Trophoblast cell (in vitro differentiated cells and primary cell): ENCODE results near the gene PARPBP.
A peak's percentile ranks its signal among the peaks of the same experiment; 100 is the strongest.
"Not testable (repeated sequence)": the region's sequence is repeated elsewhere in the genome, so short reads cannot be mapped to it uniquely, and the experiment has no call there.

Experiments used
- DNase-seq, 2 donors: peaks; one replicate each; pipeline ENCODE4 v3.0.0-alpha.2; 2016
- H2AFZ ChIP-seq: 2 replicates; pipeline ENCODE4 v1.6.1; 2013; ENCODE audit warnings: low read length, moderate library complexity, mild to moderate bottlenecking; ENCODE audit not compliant: insufficient read depth, poor library complexity
- H2AK5ac ChIP-seq: 2 replicates; pipeline ENCODE4 v1.6.1; 2013; ENCODE audit warnings: mild to moderate bottlenecking, low read length
- H2BK120ac ChIP-seq: 2 replicates; pipeline ENCODE4 v1.6.1; 2013; ENCODE audit warnings: low read length, mild to moderate bottlenecking, moderate library complexity; ENCODE audit not compliant: insufficient read depth, poor library complexity
- H2BK12ac ChIP-seq: 2 replicates; pipeline ENCODE4 v1.6.1; 2013; ENCODE audit warnings: mild to moderate bottlenecking, low read length, moderate library complexity
- H2BK5ac ChIP-seq: 2 replicates; pipeline ENCODE4 v1.6.1; 2013; ENCODE audit warnings: low read length, low read depth, moderate library complexity, mild to moderate bottlenecking; ENCODE audit not compliant: poor library complexity
- H3K14ac ChIP-seq: 2 replicates; pipeline ENCODE4 v1.6.1; 2013; ENCODE audit warnings: mild to moderate bottlenecking, low read length
- H3K18ac ChIP-seq: 2 replicates; pipeline ENCODE4 v1.6.1; 2013; ENCODE audit warnings: mild to moderate bottlenecking, low read length
- H3K23ac ChIP-seq: 2 replicates; pipeline ENCODE4 v1.6.1; 2013; ENCODE audit warnings: low read length
- H3K27ac ChIP-seq: 2 replicates; pipeline ENCODE4 v1.5.1; 2013; ENCODE audit warnings: low read depth, mild to moderate bottlenecking, inconsistent platforms, low read length, moderate library complexity
- H3K27me3 ChIP-seq: 2 replicates; pipeline ENCODE4 v1.6.1; 2013; ENCODE audit warnings: inconsistent platforms, mild to moderate bottlenecking, low read length, moderate library complexity; ENCODE audit not compliant: insufficient read depth
- H3K36me3 ChIP-seq, 2 experiments: 1 replicate in 1 of 2; 2 replicates in 1 of 2; pipeline ENCODE4 v1.6.1; 2013; ENCODE audit warnings: low read length in 2 of 2, mild to moderate bottlenecking in 2 of 2, moderate library complexity in 1 of 2; ENCODE audit not compliant: insufficient read depth in 2 of 2, control insufficient read depth in 1 of 2
- H3K4ac ChIP-seq: 2 replicates; pipeline ENCODE4 v1.6.1; 2013; ENCODE audit warnings: low read depth, mild to moderate bottlenecking, low read length, moderate library complexity
- H3K4me1 ChIP-seq, 2 experiments: 1 replicate in 1 of 2; 2 replicates in 1 of 2; pipeline ENCODE4 v1.6.1; 2013; ENCODE audit warnings: low read length in 2 of 2, mild to moderate bottlenecking in 2 of 2, moderate library complexity in 1 of 2; ENCODE audit not compliant: insufficient read depth in 2 of 2, control insufficient read depth in 1 of 2
- H3K4me2 ChIP-seq: 2 replicates; pipeline ENCODE4 v1.6.1; 2013; ENCODE audit warnings: inconsistent platforms, mild to moderate bottlenecking, low read length, moderate library complexity
- H3K4me3 ChIP-seq: 2 replicates; pipeline ENCODE4 v1.5.1; 2013; ENCODE audit warnings: mild to moderate bottlenecking, low read depth, low read length, inconsistent platforms
- H3K79me1 ChIP-seq: one replicate; pipeline ENCODE4 v1.6.1; 2013; ENCODE audit warnings: low read length
- H3K79me2 ChIP-seq: 2 replicates; pipeline ENCODE4 v1.6.1; 2013; ENCODE audit warnings: low read length, mild to moderate bottlenecking; ENCODE audit not compliant: control insufficient read depth, insufficient read depth, poor library complexity
- H3K9ac ChIP-seq: 2 replicates; pipeline ENCODE4 v1.6.1; 2013; ENCODE audit warnings: mild to moderate bottlenecking, low read length
- H3K9me3 ChIP-seq: 2 replicates; pipeline ENCODE4 v1.6.1; 2013; ENCODE audit warnings: low read depth, mild to moderate bottlenecking, control low read depth, inconsistent platforms, low read length; ENCODE audit not compliant: insufficient read depth
- H4K12ac ChIP-seq: 2 replicates; pipeline ENCODE4 v1.6.1; 2013; ENCODE audit warnings: low read depth, mild to moderate bottlenecking, low read length, moderate library complexity
- H4K8ac ChIP-seq: 2 replicates; pipeline ENCODE4 v1.6.1; 2013; ENCODE audit warnings: low read depth, mild to moderate bottlenecking, low read length, moderate library complexity
- H4K91ac ChIP-seq: one replicate; pipeline ENCODE4 v1.6.1; 2013; ENCODE audit warnings: low read depth, mild to moderate bottlenecking, low read length, moderate library complexity
- WGBS: extraction: QIAGEN DNeasy Blood & Tissue Kit; methylation state at CpG from one replicate; pipeline ENCODE4 v1.1.7; 2013; ENCODE audit warnings: missing lambda C conversion rate; ENCODE audit not compliant: insufficient read length, insufficient coverage; ENCODE audit errors: extremely low coverage; 5-methylcytosine and 5-hydroxymethylcytosine counted together

PARPBP gene

DNA sequence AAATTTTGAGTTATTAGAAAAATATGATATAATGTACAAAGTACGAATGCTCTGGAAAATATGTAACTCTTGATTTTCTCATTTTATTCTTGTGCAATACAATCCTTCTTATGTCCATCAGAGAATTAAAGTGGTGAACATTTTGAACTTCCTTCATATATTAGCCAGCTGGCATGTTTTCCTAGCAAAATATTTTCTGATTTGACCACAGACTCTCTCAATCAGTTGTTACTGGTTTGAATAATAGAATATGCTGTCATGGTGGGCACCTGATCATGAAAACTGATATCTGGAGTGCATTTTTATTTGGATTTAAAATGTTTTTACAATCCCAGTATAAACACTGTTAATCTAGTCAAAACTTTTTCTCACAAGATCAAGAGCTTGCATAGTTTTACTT lies 24.2 kb downstream of the PARPBP start:
- H2BK12ac ChIP-seq = no peak overlapping the region
- no peak overlapping the region for H4K91ac ChIP-seq
- H3K9ac ChIP-seq = no peak overlapping the region
- no peaks in the 10 kb centered on the region for H3K4me1 ChIP-seq
- no peak overlapping the region for H3K4ac ChIP-seq
- no peak overlapping the region for H3K18ac ChIP-seq
- no peaks in the 10 kb centered on the region for H3K79me2 ChIP-seq
- H3K4me2 ChIP-seq = no peak overlapping the region
- H3K14ac ChIP-seq = no peak overlapping the region
- H3K9me3 ChIP-seq = no peaks in the 10 kb centered on the region
- no peak overlapping the region for H3K4me3 ChIP-seq
- WGBS = no CpG with 5 or more reads among the region's 1 CpG
- no peak overlapping the region for H2AFZ ChIP-seq
- H2BK5ac ChIP-seq = no peak overlapping the region
- no peaks in the 10 kb centered on the region for H3K27me3 ChIP-seq
- no peak overlapping the region for H3K27ac ChIP-seq
- H2AK5ac ChIP-seq = no peak overlapping the region
- H3K79me1 ChIP-seq = no peaks in the 10 kb centered on the region
- no peak overlapping the region for H3K23ac ChIP-seq
- no peak overlapping the region for H2BK120ac ChIP-seq
- no peak overlapping the region for H4K12ac ChIP-seq
- H4K8ac ChIP-seq = no peak overlapping the region
- DNase-seq = no peak
- peaks cover 0 to 2% of the 10 kb centered on the region in 2 experiments for H3K36me3 ChIP-seq

DNA sequence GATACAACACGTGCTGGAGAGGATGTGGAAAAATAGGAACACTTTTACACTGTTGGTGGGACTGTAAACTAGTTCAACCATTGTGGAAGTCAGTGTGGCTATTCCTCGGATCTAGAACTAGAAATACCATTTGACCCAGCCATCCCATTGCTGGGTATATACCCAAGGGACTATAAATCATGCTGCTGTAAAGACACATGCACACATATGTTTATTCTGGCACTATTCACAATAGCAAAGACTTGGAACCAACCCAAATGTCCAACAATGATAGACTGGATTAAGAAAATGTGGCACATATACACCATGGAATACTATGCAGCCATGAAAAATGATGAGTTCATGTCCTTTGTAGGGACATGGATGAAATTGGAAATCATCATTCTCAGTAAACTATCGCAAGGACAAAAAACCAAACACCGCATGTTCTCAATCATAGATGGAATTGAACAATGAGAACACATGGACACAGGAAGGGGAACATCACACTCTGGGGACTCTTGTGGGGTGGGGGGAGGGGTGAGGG lies 27.1 kb downstream of the PARPBP start:
- H2AFZ ChIP-seq, H3K9me3 ChIP-seq, H3K4me2 ChIP-seq, H4K91ac ChIP-seq, H2BK5ac ChIP-seq, H3K79me1 ChIP-seq, H3K4ac ChIP-seq, H4K12ac ChIP-seq, H2BK12ac ChIP-seq, H3K9ac ChIP-seq, H3K18ac ChIP-seq, H3K4me3 ChIP-seq, H3K79me2 ChIP-seq, H3K14ac ChIP-seq, H3K23ac ChIP-seq, H4K8ac ChIP-seq, H3K4me1 ChIP-seq, H2BK120ac ChIP-seq, H3K27ac ChIP-seq, H2AK5ac ChIP-seq, H3K36me3 ChIP-seq, DNase-seq, H3K27me3 ChIP-seq: not testable (repeated sequence)
- no CpG with 5 or more reads among the region's 4 CpGs for WGBS

DNA sequence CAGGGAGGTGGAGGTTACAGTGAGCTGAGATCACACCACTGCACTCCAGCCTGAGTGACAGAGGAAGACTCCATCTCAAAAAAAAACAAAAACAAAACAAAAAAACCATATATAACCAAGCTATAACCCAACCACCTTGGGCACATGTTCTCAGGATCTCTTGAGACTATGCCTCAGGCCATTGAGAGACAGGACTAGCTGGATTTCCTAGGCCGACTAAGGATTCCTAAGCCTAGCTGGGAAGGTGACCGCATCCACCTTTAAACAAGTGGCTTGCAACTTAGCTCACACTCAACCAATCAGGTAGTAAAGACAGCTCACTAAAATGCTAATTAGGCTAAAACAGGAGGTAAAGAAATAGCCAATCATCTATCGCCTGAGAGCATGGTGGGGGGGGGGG lies 35.2 kb downstream of the PARPBP start:
- not testable (repeated sequence) for H3K4ac ChIP-seq, H2AK5ac ChIP-seq, H4K91ac ChIP-seq, H4K8ac ChIP-seq, H3K27ac ChIP-seq, H3K18ac ChIP-seq, H2AFZ ChIP-seq, H3K36me3 ChIP-seq, H2BK5ac ChIP-seq, H2BK120ac ChIP-seq, H3K4me3 ChIP-seq, H3K14ac ChIP-seq, H3K27me3 ChIP-seq, H3K9me3 ChIP-seq, H3K23ac ChIP-seq, H2BK12ac ChIP-seq, H3K4me1 ChIP-seq, H3K79me1 ChIP-seq, H3K4me2 ChIP-seq, H4K12ac ChIP-seq, H3K9ac ChIP-seq, H3K79me2 ChIP-seq
- DNase-seq = peak; percentile 28 to 59
- WGBS = no CpG with 5 or more reads among the region's 3 CpGs

DNA sequence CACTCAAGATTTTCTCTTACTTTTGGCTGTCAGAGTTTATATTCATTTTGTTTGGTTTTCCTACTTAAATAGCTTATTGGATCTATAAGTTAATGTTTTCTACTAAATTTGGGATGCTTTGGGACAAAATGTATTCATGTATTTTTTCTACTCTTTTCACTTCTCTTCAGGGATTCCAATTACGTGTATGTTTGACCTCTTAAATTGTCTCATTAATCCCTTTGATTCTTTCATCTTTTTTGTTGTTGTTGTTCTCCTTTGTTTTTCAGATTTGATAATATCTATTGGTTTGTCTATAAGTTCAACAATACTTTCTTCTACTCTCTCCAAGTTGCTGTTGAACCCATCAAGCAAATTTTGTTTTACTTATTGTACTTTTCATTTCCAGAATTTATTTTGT lies 43.4 kb downstream of the PARPBP start:
- Histone ChIP-seq H2BK12ac (no peak overlapping the region), H3K27ac (no peak overlapping the region), H3K9ac (no peak overlapping the region), H3K79me2 (no peaks in the 10 kb centered on the region), H3K23ac (no peak overlapping the region), H3K79me1 (no peaks in the 10 kb centered on the region), H2AK5ac (no peak overlapping the region), H3K4me2 (no peak overlapping the region), H2BK5ac (no peak overlapping the region), H3K9me3 (no peaks in the 10 kb centered on the region), H3K27me3 (no peaks in the 10 kb centered on the region), H3K36me3 (peaks cover 0 to 3% of the 10 kb centered on the region in 2 experiments), H4K12ac (no peak overlapping the region), H2BK120ac (no peak overlapping the region), H3K4me1 (no peaks in the 10 kb centered on the region), H4K91ac (no peak overlapping the region), H4K8ac (no peak overlapping the region), H3K4ac (no peak overlapping the region), H3K14ac (no peak overlapping the region), H2AFZ (no peak overlapping the region), H3K4me3 (no peak overlapping the region), H3K18ac (no peak overlapping the region)
- no peak for DNase-seq
- no CpG with 5 or more reads among the region's 1 CpG for WGBS
